A673 (cell line): ENCODE results near the gene TAX1BP3. TPM values are rescaled to one million over a fixed set of nuclear protein-coding genes. Genes with fewer than 3 reads are reported as not detected.

Source experiments
- BruUV-seq: library from RNA; stranded (reverse); fragments of 400-500 nt; replicated peaks from 2 replicates; lab custom pipeline; 2021; lab: Mats Ljungman, UMichigan
- CTCF ChIA-PET: fragments of 300-600 bp; sonication (Branson Sonifier 250); formaldehyde crosslinking; loops from one replicate; lab custom pipeline; 2022; ENCODE audit warnings: antibody characterized with exemption; lab: Charles Lee
- POLR2A ChIA-PET: fragments of 300-600 bp; sonication (Branson Sonifier 250); formaldehyde crosslinking; loops from one replicate; lab custom pipeline; 2022; ENCODE audit warnings: antibody characterized with exemption; ENCODE audit not compliant: low non-redundant PET; lab: Charles Lee
- DNase-seq: peaks from one replicate; pipeline ENCODE4 v3.0.0-alpha.2; 2015; ENCODE audit warnings: low spot score
- H3K27ac ChIP-seq: fragments of 200-600 bp; sonication (generic); 2 replicates; pipeline ENCODE4 v1.5.1; 2016; ENCODE audit warnings: mixed run types, low read depth, mild to moderate bottlenecking, mixed read lengths, antibody characterized with exemption, low read length; ENCODE audit not compliant: poor library complexity, severe bottlenecking
- H3K27me3 ChIP-seq: fragments of 200-600 bp; sonication (generic); replicated peaks from 2 replicates; pipeline ENCODE4 v1.6.1; 2017; ENCODE audit warnings: mixed run types, low read depth, mild to moderate bottlenecking, mixed read lengths, antibody characterized with exemption, low read length; ENCODE audit not compliant: insufficient read depth, poor library complexity
- H3K36me3 ChIP-seq: fragments of 200-600 bp; sonication (generic); 2 replicates; pipeline ENCODE4 v1.6.1; 2016; ENCODE audit warnings: mixed run types, mild to moderate bottlenecking, mixed read lengths, antibody characterized with exemption, low read length; ENCODE audit not compliant: insufficient read depth, poor library complexity, severe bottlenecking
- H3K4me1 ChIP-seq: fragments of 200-600 bp; sonication (generic); 2 replicates; pipeline ENCODE4 v1.6.1; 2017; ENCODE audit warnings: mixed run types, mild to moderate bottlenecking, mixed read lengths, antibody characterized with exemption, low read length; ENCODE audit not compliant: insufficient read depth, poor library complexity, severe bottlenecking
- H3K4me3 ChIP-seq: fragments of 200-600 bp; sonication (generic); 2 replicates; pipeline ENCODE4 v1.5.1; 2016; ENCODE audit warnings: low read depth, mixed run types, mild to moderate bottlenecking, mixed read lengths, low read length; ENCODE audit not compliant: poor library complexity, severe bottlenecking
- H3K9me3 ChIP-seq: fragments of 200-600 bp; sonication (generic); 2 replicates; pipeline ENCODE4 v1.6.1; 2016; ENCODE audit warnings: mixed run types, low read depth, mild to moderate bottlenecking, mixed read lengths, antibody characterized with exemption, low read length; ENCODE audit not compliant: poor library complexity, severe bottlenecking
- CTCF ChIP-seq: fragments of 300-800, 200-600 bp; sonication (generic); conservative IDR thresholded peaks from 2 replicates; pipeline ENCODE4 v1.5.1; 2017; ENCODE audit warnings: low read depth, mild to moderate bottlenecking, antibody characterized with exemption, low read length, moderate library complexity, mixed read lengths
- EZH2 ChIP-seq: fragments of 200-600 bp; sonication (generic); IDR thresholded peaks from 2 replicates; pipeline ENCODE4 v1.6.1; 2017; ENCODE audit warnings: borderline replicate concordance, low read depth, mild to moderate bottlenecking, mixed read lengths, antibody characterized with exemption, low read length; ENCODE audit not compliant: poor library complexity, severe bottlenecking
- intact Hi-C: fragments of 100-400 bp; cut with micrococcal nuclease; formaldehyde crosslinking; loops from one replicate; pipeline ENCODE4 v1.10.0; 2022; ENCODE audit not compliant: unreplicated experiment
- total RNA-seq: library from RNA; stranded (reverse); gene quantifications from 2 replicates; pipeline ENCODE4 v1.2.3, GENCODE V29; 2021

Gene TAX1BP3
- total RNA-seq, 1 experiment from 2014 or later, result 92.5 TPM

- Histone ChIP-seq H3K27ac (no peak overlapping the region), H3K9me3 (no peaks in the 10 kb centered on the region), H3K27me3 (peaks cover 24% of the 10 kb centered on the region), H3K4me3 (no peak overlapping the region), H3K4me1 (peaks cover 7% of the 10 kb centered on the region), H3K36me3 (no peaks in the 10 kb centered on the region)
- POLR2A ChIA-PET, result no interaction called here
- no TSS peak for BruUV-seq
- no peak for DNase-seq
- intact Hi-C loops, result no loop called here
- TF ChIP-seq CTCF (no peak), EZH2 (no peak)
- CTCF ChIA-PET, result no interaction called here
Observed at GRCh38 chr17:3693141-3693540, 24.8 kb upstream of the TAX1BP3 start.

GRCh38 chr17:3692346-3692745, 24.0 kb upstream of the TAX1BP3 start:
- TF ChIP-seq EZH2, result no peak
- peak; percentile 19; the same call in 1 of the 2 replicates for TF ChIP-seq CTCF
- peaks cover 24% of the 10 kb centered on the region for H3K27me3 ChIP-seq
- H3K36me3 ChIP-seq, result no peaks in the 10 kb centered on the region
- H3K9me3 ChIP-seq, result no peaks in the 10 kb centered on the region
- peaks cover 7% of the 10 kb centered on the region for H3K4me1 ChIP-seq
- ChIA-PET POLR2A (no interaction called here), CTCF (no interaction called here)
- no peak overlapping the region for H3K4me3 ChIP-seq
- BruUV-seq, result no TSS peak
- H3K27ac ChIP-seq, result no peak overlapping the region
- intact Hi-C loops, result no loop called here
- DNase-seq, result no peak

- H3K4me1 ChIP-seq, result peaks cover 7% of the 10 kb centered on the region
- TF ChIP-seq CTCF (no peak), EZH2 (no peak)
- no peak overlapping the region for H3K4me3 ChIP-seq
- ChIA-PET POLR2A (no interaction called here), CTCF (no interaction called here)
- H3K36me3 ChIP-seq, result no peaks in the 10 kb centered on the region
- no peaks in the 10 kb centered on the region for H3K9me3 ChIP-seq
- BruUV-seq, result no TSS peak
- no peak overlapping the region for H3K27ac ChIP-seq
- intact Hi-C loops, result no loop called here
- peaks cover 21% of the 10 kb centered on the region for H3K27me3 ChIP-seq
- no peak for DNase-seq
Observed at GRCh38 chr17:3691617-3692067, 23.3 kb upstream of the TAX1BP3 start.
